Natural killer cell (primary cell): ENCODE results near the gene TSPAN6. TPM values are rescaled to one million over a fixed set of nuclear protein-coding genes. Genes with fewer than 3 reads are reported as not detected.

Experiments used
- ATAC-seq, 3 donors: fragments of 150-1000 bp in 2 of 3; fragments of 200-7000 bp in 1 of 3; cut with Tn5 transposase; 1 replicate in 1 of 3; 2 replicates in 2 of 3; pipeline ENCODE4 v1.10.0; 2021; ENCODE audit warnings: mild to moderate bottlenecking in 2 of 3, moderate library complexity in 2 of 3
- DNase-seq, 2 donors: peaks; one replicate each; pipeline versions ENCODE4 v3.0.0 to v3.0.0-alpha.2; 2013 to 2021; ENCODE audit warnings: mixed read lengths in 1 of 2
- H3K27ac ChIP-seq: one replicate; pipeline ENCODE4 v1.5.1; 2013; ENCODE audit warnings: mild to moderate bottlenecking, low read length
- H3K27me3 ChIP-seq: one replicate; pipeline ENCODE4 v1.6.1; 2013; ENCODE audit warnings: low read length; ENCODE audit not compliant: control insufficient read depth, insufficient read depth
- H3K36me3 ChIP-seq: one replicate; pipeline ENCODE4 v1.6.1; 2013; ENCODE audit warnings: low read length; ENCODE audit not compliant: control insufficient read depth, insufficient read depth
- H3K4me1 ChIP-seq: one replicate; pipeline ENCODE4 v1.6.1; 2013; ENCODE audit warnings: low read length; ENCODE audit not compliant: control insufficient read depth, insufficient read depth
- H3K4me3 ChIP-seq: one replicate; pipeline ENCODE4 v1.5.1; 2013; ENCODE audit warnings: low read length
- H3K9me3 ChIP-seq: one replicate; pipeline ENCODE4 v1.6.1; 2013; ENCODE audit warnings: low read length; ENCODE audit not compliant: control insufficient read depth, insufficient read depth
- H3K27ac Mint-ChIP-seq, 2 donors: one replicate each; pipeline ENCODE4 v1.8.0; 2022; ENCODE audit warnings: mild to moderate bottlenecking in 2 of 2, mixed read lengths in 2 of 2, moderate library complexity in 1 of 2
- H3K27me3 Mint-ChIP-seq, 2 donors: one replicate each; pipeline ENCODE4 v1.8.0; 2022; ENCODE audit warnings: low read depth in 2 of 2, mixed read lengths in 2 of 2
- H3K36me3 Mint-ChIP-seq: one replicate; pipeline ENCODE4 v1.8.0; 2022; ENCODE audit warnings: mixed read lengths
- H3K4me1 Mint-ChIP-seq, 2 donors: one replicate each; pipeline ENCODE4 v1.8.0; 2022; ENCODE audit warnings: mixed read lengths in 2 of 2
- H3K4me3 Mint-ChIP-seq: one replicate; pipeline ENCODE4 v1.8.0; 2022; ENCODE audit warnings: mild to moderate bottlenecking, moderate library complexity, mixed read lengths
- H3K9me3 Mint-ChIP-seq, 2 donors: one replicate each; pipeline ENCODE4 v1.8.0; 2022; ENCODE audit warnings: mixed read lengths in 2 of 2
- WGBS: methylation state at CpG from one replicate; pipeline ENCODE4 v1.1.7; 2013; ENCODE audit warnings: missing lambda C conversion rate; ENCODE audit not compliant: insufficient coverage; 5-methylcytosine and 5-hydroxymethylcytosine counted together
- intact Hi-C: fragments of 100-400 bp; cut with micrococcal nuclease; formaldehyde crosslinking; loops from one replicate; pipeline ENCODE4 v1.14.2; 2022
- total RNA-seq, 4 donors: library from RNA; stranded (reverse); fragments of 120-200 nt in 1 of 4; gene quantifications; one replicate each; pipeline versions ENCODE4 v1.2.3 to v1.2.4, GENCODE V29; 2013 to 2022
- TF ChIP-seq, protein P1 (sequence below): fragments of 200-600 bp; IDR thresholded peaks from one replicate; pipeline ENCODE4 v1.8.0; 2022; ENCODE audit warnings: antibody characterized with exemption

The TSPAN6 gene
- total RNA-seq, 3 donors from 2014 or later (not counting 1 experiment from before 2014, with no cell fraction given), result not detected

DNA sequence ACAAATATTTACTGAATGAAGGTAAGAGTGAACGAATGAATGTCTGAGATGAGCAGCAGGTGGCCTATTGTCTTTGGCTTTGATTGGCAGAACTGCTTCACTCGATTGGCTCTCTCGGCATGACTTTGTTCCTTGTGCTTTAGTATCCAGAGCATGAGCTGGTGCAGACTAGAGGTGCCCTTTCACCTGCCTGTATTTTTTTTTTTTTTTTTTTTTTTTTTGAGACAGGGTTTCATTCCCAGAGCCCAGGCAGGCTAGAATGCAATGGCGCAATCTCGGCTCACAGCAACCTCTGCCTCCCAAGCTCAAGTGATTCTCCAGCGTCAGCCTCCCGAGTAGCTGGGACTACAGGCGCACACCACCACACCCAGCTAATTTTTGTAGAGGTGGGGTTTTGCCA, 46.3 kb upstream of the TSPAN6 start:
- no peaks in the 10 kb centered on the region for H3K27me3 ChIP-seq
- no peak overlapping the region for H3K27ac Mint-ChIP-seq
- peaks cover 3% of the 10 kb centered on the region for H3K4me1 ChIP-seq
- H3K4me3 Mint-ChIP-seq, result no peak overlapping the region
- DNase-seq, result no peak
- no peak for ATAC-seq
- WGBS, result 89% methylated on average over 3 of the region's 8 CpGs
- H3K36me3 ChIP-seq, result no peaks in the 10 kb centered on the region
- H3K27me3 Mint-ChIP-seq, result no peaks in the 10 kb centered on the region
- no peaks in the 10 kb centered on the region for H3K9me3 ChIP-seq
- TF ChIP-seq, protein P1, sequence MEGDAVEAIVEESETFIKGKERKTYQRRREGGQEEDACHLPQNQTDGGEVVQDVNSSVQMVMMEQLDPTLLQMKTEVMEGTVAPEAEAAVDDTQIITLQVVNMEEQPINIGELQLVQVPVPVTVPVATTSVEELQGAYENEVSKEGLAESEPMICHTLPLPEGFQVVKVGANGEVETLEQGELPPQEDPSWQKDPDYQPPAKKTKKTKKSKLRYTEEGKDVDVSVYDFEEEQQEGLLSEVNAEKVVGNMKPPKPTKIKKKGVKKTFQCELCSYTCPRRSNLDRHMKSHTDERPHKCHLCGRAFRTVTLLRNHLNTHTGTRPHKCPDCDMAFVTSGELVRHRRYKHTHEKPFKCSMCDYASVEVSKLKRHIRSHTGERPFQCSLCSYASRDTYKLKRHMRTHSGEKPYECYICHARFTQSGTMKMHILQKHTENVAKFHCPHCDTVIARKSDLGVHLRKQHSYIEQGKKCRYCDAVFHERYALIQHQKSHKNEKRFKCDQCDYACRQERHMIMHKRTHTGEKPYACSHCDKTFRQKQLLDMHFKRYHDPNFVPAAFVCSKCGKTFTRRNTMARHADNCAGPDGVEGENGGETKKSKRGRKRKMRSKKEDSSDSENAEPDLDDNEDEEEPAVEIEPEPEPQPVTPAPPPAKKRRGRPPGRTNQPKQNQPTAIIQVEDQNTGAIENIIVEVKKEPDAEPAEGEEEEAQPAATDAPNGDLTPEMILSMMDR, result no peak
- no peaks in the 10 kb centered on the region for H3K9me3 Mint-ChIP-seq
- H3K4me1 Mint-ChIP-seq, result peaks cover 8 to 11% of the 10 kb centered on the region in 2 donors
- no peak overlapping the region for H3K27ac ChIP-seq
- no peak overlapping the region for H3K4me3 ChIP-seq
- intact Hi-C loops, result loop anchor here (10.0 kb wide), 1 partner anchor 602 kb away; no protein-coding TSS in a partner anchor
- no peaks in the 10 kb centered on the region for H3K36me3 Mint-ChIP-seq

DNA sequence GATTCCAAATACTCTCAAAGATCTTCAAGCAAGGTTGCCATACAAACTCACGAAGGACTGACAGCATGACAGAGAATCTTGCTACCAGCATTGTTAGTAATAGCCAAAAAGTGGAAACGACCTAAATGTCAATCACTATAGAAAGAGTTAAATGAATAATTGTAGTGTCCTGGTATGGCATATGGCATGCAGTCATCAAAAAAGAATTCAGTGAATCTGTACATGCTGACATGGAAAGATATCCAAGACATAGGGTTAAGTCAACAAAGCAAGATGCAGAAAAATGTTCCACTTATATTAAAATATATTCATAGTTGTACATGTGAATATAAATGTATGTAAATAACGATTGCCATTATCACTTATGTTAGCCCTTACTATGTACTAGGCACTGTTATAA, 45.0 kb upstream of the TSPAN6 start:
- no peaks in the 10 kb centered on the region for H3K27me3 Mint-ChIP-seq
- H3K4me1 ChIP-seq, result no peaks in the 10 kb centered on the region
- no peaks in the 10 kb centered on the region for H3K27me3 ChIP-seq
- TF ChIP-seq, protein P1, result no peak
- H3K4me1 Mint-ChIP-seq, result peaks cover 0 to under 1% of the 10 kb centered on the region in 2 donors
- DNase-seq (no peak), ATAC-seq (no peak)
- no peaks in the 10 kb centered on the region for H3K36me3 ChIP-seq
- intact Hi-C loops, result loop anchor here (10.0 kb wide), 1 partner anchor 603 kb away; no protein-coding TSS in a partner anchor
- WGBS, result 75% methylated on average over 1 of the region's 3 CpGs
- H3K27ac Mint-ChIP-seq, result no peak overlapping the region
- H3K9me3 ChIP-seq, result no peaks in the 10 kb centered on the region
- no peaks in the 10 kb centered on the region for H3K36me3 Mint-ChIP-seq
- no peak overlapping the region for H3K4me3 ChIP-seq
- no peak overlapping the region for H3K4me3 Mint-ChIP-seq
- H3K9me3 Mint-ChIP-seq, result no peaks in the 10 kb centered on the region
- H3K27ac ChIP-seq, result no peak overlapping the region

DNA sequence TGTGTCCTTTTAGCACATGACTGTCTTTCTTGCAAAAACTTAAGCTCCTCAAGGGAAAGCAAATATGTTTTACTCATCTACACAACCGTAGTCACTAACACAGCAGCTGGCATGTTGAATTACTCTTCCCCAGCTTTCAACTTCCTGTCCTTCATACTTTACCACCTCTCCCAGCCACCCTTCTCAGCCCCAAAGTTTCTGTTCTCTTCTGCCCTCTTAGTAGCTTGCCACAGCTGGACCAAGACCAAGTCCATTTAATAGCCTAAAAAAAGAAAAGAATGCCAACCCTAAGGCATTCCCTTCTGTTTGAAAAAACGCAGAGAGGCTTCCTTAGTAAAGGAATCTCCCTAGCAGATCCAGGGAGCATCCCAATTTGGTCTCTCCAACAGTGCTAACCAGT, 44.1 kb upstream of the TSPAN6 start:
- no peaks in the 10 kb centered on the region for H3K9me3 Mint-ChIP-seq
- H3K36me3 ChIP-seq, result no peaks in the 10 kb centered on the region
- H3K27me3 Mint-ChIP-seq, result no peaks in the 10 kb centered on the region
- no peaks in the 10 kb centered on the region for H3K4me1 ChIP-seq
- H3K4me3 Mint-ChIP-seq, result no peak overlapping the region
- ATAC-seq (no peak), DNase-seq (no peak)
- TF ChIP-seq, protein P1, result no peak
- H3K4me1 Mint-ChIP-seq, result no peaks in the 10 kb centered on the region
- no peak overlapping the region for H3K4me3 ChIP-seq
- WGBS, result 76% methylated on average over 2 of the region's 2 CpGs
- intact Hi-C loops, result loop anchor here (10.0 kb wide), 1 partner anchor 604 kb away; no protein-coding TSS in a partner anchor
- H3K27ac Mint-ChIP-seq, result no peak overlapping the region
- no peaks in the 10 kb centered on the region for H3K27me3 ChIP-seq
- no peak overlapping the region for H3K27ac ChIP-seq
- no peaks in the 10 kb centered on the region for H3K9me3 ChIP-seq
- no peaks in the 10 kb centered on the region for H3K36me3 Mint-ChIP-seq

DNA sequence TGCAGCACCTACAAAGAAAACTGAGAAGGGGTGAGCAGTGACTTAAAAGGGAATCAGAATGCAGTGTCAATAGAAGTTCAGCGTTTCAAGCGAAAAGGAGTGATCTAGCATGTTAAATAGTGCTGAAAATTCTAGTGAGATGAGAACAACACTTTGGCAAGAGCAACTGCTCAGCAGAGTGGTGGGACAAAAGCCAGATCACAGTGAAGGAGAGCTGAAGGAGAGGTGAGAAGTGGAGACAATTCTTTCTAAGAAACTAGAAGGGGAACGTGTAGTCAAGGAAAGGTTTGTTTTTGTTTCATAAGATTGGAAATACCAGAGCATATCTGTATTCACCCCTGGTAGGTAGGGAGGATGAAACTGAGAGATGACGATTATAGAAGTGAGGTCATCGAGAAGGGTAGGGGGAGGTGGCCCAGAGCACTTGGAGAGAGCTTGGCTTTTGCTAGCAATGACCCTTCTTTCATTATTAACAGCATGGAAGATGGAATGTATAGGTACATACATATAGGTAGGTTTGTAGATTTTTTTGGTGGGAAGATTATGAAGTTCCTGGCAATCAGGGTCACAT, 41.1 kb upstream of the TSPAN6 start:
- Mint-ChIP-seq H3K27ac (no peak overlapping the region), H3K4me3 (no peak overlapping the region), H3K4me1 (no peaks in the 10 kb centered on the region), H3K27me3 (no peaks in the 10 kb centered on the region), H3K9me3 (no peaks in the 10 kb centered on the region), H3K36me3 (no peaks in the 10 kb centered on the region)
- no peaks in the 10 kb centered on the region for H3K36me3 ChIP-seq
- no peaks in the 10 kb centered on the region for H3K27me3 ChIP-seq
- H3K4me1 ChIP-seq, result no peaks in the 10 kb centered on the region
- H3K4me3 ChIP-seq, result no peak overlapping the region
- intact Hi-C loops, result no loop called here
- no peak for ATAC-seq
- TF ChIP-seq, protein P1, result no peak
- no peak for DNase-seq
- no peak overlapping the region for H3K27ac ChIP-seq
- 82% methylated on average over 5 of the region's 5 CpGs for WGBS
- H3K9me3 ChIP-seq, result no peaks in the 10 kb centered on the region
